Measurements from ENCODE around the gene AGPAT2.
A peak's percentile ranks its signal among the peaks of the same experiment; 100 is the strongest.

GRCh38 chr9:136693490-136694162, 6.4 kb upstream of the AGPAT2 start:
- TF ChIP-seq CTCF (IDR thresholded peaks at IDR 0.05), result no peak
- peak in 2 of 3 donors; percentile 21 to 24 for TF ChIP-seq POLR2A (IDR thresholded peaks at IDR 0.05)

Data from body of pancreas (tissue), 4 donors.